Activated CD4-positive, alpha-beta memory T cell treated with anti-CD3 and anti-CD28 coated beads, Interleukin-2, amount 10 ng/mL, durations not matched to agents 7 days and 5 days (primary cell): ENCODE data around the gene GLRA1. TPM values are rescaled to one million over a fixed set of nuclear protein-coding genes. Genes with fewer than 3 reads are reported as not detected.

ENCODE experiments used
- CTCF ChIA-PET: fragments of 350-600 bp; sonication (Branson Sonifier 250); formaldehyde crosslinking; loops from one replicate; lab custom pipeline; 2021; ENCODE audit warnings: antibody characterized with exemption, inconsistent platforms; lab: Charles Lee
- POLR2A ChIA-PET: fragments of 350-600 bp; sonication (Branson Sonifier 250); formaldehyde crosslinking; loops from one replicate; lab custom pipeline; 2021; ENCODE audit warnings: antibody characterized with exemption; lab: Charles Lee
- DNase-seq: peaks from one replicate; pipeline ENCODE4 v3.0.0-alpha.2; 2020
- H3K27ac Mint-ChIP-seq: one replicate; pipeline ENCODE4 v1.8.0; 2021; ENCODE audit warnings: mild to moderate bottlenecking, mixed read lengths
- H3K27me3 Mint-ChIP-seq: one replicate; pipeline ENCODE4 v1.8.0; 2021; ENCODE audit warnings: mixed read lengths
- H3K36me3 Mint-ChIP-seq: one replicate; pipeline ENCODE4 v1.8.0; 2021; ENCODE audit warnings: low read depth, mixed read lengths
- H3K4me1 Mint-ChIP-seq: one replicate; pipeline ENCODE4 v1.8.0; 2021; ENCODE audit warnings: mixed read lengths
- H3K4me3 Mint-ChIP-seq: one replicate; pipeline ENCODE4 v1.8.0; 2021; ENCODE audit warnings: mild to moderate bottlenecking, mixed read lengths
- H3K9me3 Mint-ChIP-seq: one replicate; pipeline ENCODE4 v1.8.0; 2021; ENCODE audit warnings: mixed read lengths
- total RNA-seq, 2 experiments: library from RNA; stranded (reverse); gene quantifications; one replicate each; pipeline ENCODE4 v1.2.3, GENCODE V29; 2021

Gene GLRA1
- total RNA-seq, result not detected

DNA sequence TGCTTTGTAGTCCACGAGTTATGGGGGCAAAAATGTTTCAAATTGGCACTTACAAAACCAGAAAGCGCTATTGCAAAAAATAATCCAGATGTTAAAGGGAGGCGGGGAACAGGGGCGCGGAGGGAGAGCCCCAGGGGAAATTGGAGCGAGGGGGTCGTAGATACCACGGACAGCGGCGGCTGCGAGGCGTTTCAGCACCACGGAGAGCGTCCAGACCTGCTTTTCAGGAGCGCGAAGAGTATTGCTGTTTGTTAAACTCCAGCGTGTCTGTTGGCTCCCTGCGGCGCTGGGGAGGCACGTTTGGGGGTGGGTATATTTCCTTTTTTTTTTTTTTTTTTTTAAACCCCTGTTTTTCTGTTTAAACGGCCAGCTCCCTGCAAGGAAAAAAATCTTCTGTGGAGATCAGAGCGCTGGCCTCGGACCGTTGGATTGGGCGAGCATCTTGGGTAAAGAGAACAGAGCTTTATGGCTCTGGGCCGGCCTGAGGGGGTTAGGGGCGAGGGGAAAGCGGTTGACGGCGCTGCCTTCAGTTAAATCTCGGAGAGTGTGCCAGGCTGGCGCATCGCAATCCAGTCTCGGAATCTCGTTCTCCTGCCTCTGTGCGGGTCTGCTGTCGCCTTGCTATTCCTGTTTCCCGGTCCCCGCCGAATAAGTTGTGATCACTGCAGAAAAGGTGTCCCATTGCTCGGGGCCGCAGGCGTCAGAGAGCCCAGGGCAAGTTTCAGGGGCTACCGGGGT is at the start of gene GLRA1:
GLRA1 (minus strand) TSS at position 288 of the 738 bp plus-strand sequence. CDS start 302 bp downstream, outside the sequence.
- peaks cover 4% of the 10 kb centered on the region for H3K27me3 Mint-ChIP-seq
- no peaks in the 10 kb centered on the region for H3K36me3 Mint-ChIP-seq
- CTCF ChIA-PET, result no interaction called here
- H3K4me3 Mint-ChIP-seq, result no peak within 1 kb of the TSS
- no peak within 1 kb of the TSS for H3K27ac Mint-ChIP-seq
- peak; percentile 46 for DNase-seq
- H3K4me1 Mint-ChIP-seq, result no peaks in the 10 kb centered on the region
- POLR2A ChIA-PET, result no interaction called here
- H3K9me3 Mint-ChIP-seq, result no peaks in the 10 kb centered on the region

DNA sequence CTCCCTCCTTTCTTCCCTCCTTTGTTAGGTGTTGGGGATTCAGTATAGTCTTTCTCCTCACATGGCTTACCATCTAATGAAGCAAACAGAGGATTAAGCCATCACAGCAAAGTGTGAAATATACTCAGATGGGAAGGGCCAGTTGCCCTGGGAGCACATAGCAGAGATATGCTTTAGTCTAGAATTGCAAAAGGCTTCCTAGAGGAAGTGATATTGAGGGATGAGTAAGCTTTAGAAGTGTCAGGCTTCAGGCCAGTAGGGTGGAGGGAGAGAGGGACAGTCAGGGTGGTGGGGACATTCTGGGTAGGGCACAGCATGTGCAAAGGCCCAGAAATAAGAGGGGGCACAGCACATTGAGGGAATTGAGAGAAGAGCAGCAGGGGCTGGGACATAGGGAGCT is 46.2 kb upstream of the GLRA1 start:
- CTCF ChIA-PET, result interaction anchor here (1.3 kb wide), 1 partner anchor 146 kb away, joined by 3 read pairs; no protein-coding TSS in a partner anchor

DNA sequence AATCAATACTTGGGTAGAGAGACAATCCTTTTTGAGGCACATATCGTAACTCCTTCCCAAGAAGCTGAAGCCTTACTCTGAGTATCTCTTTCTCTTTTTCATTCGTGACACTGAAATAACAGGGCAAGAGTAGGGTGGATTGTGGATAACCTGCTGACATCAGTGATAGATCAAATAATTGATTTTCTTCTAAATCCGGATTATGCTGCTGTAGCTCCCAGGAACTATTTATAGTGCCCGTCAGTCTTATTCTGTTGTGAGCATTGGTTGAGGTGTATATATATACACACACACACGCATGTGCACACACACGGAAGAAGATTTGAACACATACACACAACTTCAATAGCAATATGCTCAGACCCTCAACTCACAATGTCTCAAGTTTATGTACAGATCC is 43.2 kb upstream of the GLRA1 start:
- DNase-seq, result no peak
- Mint-ChIP-seq H3K4me1 (no peaks in the 10 kb centered on the region), H3K9me3 (no peaks in the 10 kb centered on the region), H3K4me3 (no peak overlapping the region), H3K36me3 (no peaks in the 10 kb centered on the region), H3K27ac (no peak overlapping the region), H3K27me3 (no peaks in the 10 kb centered on the region)
- ChIA-PET CTCF (interaction anchor here (0.6 kb wide), 1 partner anchor 835 kb away, joined by 3 read pairs; no protein-coding TSS in a partner anchor), POLR2A (no interaction called here)

More for the DNA sequence above, 46.2 kb upstream of the GLRA1 start:
- Mint-ChIP-seq H3K4me1 (no peaks in the 10 kb centered on the region), H3K27me3 (no peaks in the 10 kb centered on the region), H3K36me3 (no peaks in the 10 kb centered on the region), H3K9me3 (no peaks in the 10 kb centered on the region), H3K27ac (no peak overlapping the region), H3K4me3 (no peak overlapping the region)
- POLR2A ChIA-PET, result no interaction called here
- no peak for DNase-seq

DNA sequence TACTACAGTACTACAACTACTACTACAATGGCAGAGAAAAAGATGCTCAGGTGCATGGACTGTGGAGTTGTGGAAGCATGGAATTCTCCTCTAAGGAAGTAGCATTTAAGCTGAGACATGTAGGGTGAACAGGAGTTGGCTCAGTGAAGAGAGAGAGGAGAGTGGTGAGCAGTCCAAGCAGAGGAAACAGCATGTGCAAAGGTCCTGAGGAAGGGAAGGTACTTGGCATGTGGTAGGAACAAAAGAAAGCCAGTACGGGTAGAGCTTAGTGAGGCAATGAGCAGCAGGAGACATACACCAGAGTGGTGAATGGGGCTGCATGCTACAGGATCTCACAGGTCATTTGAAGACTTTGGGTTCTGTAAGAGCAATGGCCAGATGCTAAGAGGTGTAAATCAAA is 41.4 kb upstream of the GLRA1 start:
- Mint-ChIP-seq H3K9me3 (no peaks in the 10 kb centered on the region), H3K4me3 (no peak overlapping the region), H3K36me3 (no peaks in the 10 kb centered on the region), H3K4me1 (no peaks in the 10 kb centered on the region), H3K27me3 (no peaks in the 10 kb centered on the region), H3K27ac (no peak overlapping the region)
- DNase-seq, result no peak
- POLR2A ChIA-PET, result no interaction called here
- CTCF ChIA-PET, result no interaction called here

DNA sequence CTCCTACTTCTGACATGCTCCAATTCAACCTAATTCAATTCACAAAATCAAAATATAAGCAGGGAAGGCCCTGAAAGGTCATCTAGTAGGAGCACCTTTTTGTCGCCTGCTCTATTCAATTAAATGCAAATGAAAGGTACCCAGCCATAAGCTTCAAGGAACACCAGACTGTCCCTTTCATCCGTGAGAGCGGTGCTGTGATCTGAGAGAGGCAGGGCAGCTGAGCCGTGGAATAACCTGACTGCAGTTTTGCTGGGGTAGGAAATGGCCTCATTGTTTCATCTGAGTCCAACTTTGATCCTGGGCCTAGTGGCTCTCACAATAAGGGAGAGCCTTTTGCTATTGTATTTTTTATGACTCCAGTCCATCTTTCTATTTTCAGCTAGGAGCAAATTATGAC is 39.8 kb upstream of the GLRA1 start:
- POLR2A ChIA-PET, result no interaction called here
- Mint-ChIP-seq H3K36me3 (no peaks in the 10 kb centered on the region), H3K27me3 (no peaks in the 10 kb centered on the region), H3K9me3 (no peaks in the 10 kb centered on the region), H3K27ac (no peak overlapping the region), H3K4me3 (no peak overlapping the region), H3K4me1 (no peaks in the 10 kb centered on the region)
- no peak for DNase-seq
- CTCF ChIA-PET, result no interaction called here

DNA sequence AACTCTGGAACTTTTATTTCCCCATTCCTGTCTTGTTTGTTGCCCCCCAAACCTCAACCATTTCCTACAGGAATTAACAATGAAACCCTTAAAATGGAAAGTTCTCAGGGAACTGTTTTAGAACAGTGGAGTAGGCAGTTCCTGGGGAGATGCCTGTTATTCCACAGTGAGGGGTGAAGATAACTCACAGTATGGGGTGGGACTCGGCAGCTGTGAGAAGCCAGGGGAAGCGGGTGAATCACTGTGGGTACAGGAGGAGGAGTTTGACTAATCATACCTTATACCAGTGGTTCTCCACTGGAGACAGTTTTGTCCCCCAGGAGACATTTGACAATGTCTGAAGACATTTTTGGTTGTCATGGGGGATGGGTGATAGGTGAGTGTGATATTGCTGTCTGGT is 36.9 kb upstream of the GLRA1 start:
- Mint-ChIP-seq H3K4me1 (peaks cover 9% of the 10 kb centered on the region), H3K27ac (no peak overlapping the region), H3K4me3 (no peak overlapping the region), H3K9me3 (no peaks in the 10 kb centered on the region), H3K27me3 (no peaks in the 10 kb centered on the region), H3K36me3 (no peaks in the 10 kb centered on the region)
- no peak for DNase-seq
- ChIA-PET POLR2A (no interaction called here), CTCF (no interaction called here)

DNA sequence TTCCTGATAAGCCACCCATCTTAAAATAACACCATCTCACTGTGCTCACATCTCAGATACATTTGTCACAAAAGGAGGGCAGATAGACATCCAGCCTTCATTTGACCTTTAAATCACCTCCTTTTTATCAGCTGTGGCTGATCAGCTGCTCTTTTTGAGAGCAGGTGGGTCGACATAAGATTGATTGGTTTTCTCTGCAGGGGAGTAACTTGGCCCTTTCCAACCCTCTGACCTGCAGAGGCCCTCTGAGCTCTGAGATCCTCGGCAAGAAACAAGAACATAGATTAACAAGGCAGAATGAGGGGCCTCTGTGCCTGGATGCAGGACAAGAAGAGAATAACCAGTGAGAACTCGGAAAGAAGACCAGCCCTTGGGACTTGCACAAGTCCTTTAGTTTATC is 33.5 kb upstream of the GLRA1 start:
- POLR2A ChIA-PET, result no interaction called here
- no peaks in the 10 kb centered on the region for H3K36me3 Mint-ChIP-seq

DNA sequence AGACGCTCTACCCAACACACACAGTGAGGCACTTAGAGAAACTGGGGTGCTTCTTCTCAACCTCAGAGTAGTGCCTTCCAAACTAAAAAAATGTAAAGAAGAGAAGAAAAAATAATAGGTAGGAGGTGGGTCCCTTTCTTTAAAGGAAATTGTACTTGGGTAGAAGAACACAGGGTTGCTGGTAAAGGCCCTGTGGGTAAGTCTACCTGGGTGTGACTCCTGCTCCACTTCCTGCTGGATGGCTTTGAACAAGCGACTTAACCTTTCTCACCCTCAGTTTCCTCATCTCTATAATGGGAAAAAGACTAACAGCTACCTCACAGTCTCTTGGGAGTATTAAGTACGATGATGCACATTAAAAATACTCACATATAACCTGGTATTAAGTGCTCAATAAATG is 32.1 kb upstream of the GLRA1 start:
- no peaks in the 10 kb centered on the region for H3K36me3 Mint-ChIP-seq
- H3K9me3 Mint-ChIP-seq, result no peaks in the 10 kb centered on the region
- no peak for DNase-seq

More for the DNA sequence above, 33.5 kb upstream of the GLRA1 start:
- Mint-ChIP-seq H3K4me1 (peaks cover 20% of the 10 kb centered on the region), H3K27me3 (no peaks in the 10 kb centered on the region), H3K4me3 (no peak overlapping the region), H3K9me3 (no peaks in the 10 kb centered on the region), H3K27ac (no peak overlapping the region)
- CTCF ChIA-PET, result no interaction called here
- no peak for DNase-seq

DNA sequence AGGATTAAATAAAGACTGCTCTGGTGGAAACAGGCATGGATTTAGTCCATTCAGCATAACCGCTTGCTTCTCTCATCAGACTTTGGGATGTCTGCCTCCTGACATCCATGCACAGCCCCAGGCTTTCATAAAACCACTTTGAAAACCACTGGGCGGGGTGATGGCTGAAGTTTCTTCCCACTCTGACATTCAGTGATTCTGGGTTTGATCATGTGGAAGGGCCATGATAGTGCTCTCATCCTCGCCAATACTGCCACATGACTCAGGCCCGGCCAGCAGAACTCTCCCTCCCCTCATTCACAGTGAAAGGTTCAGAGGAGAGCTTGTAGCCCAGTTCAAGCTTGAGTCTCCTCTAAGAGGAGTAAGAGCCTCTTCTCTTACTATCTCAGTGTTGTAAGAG is 29.6 kb upstream of the GLRA1 start:
- DNase-seq, result no peak
- CTCF ChIA-PET, result no interaction called here
- H3K4me1 Mint-ChIP-seq, result peaks cover 26% of the 10 kb centered on the region

More for the DNA sequence above, 32.1 kb upstream of the GLRA1 start:
- Mint-ChIP-seq H3K27me3 (no peaks in the 10 kb centered on the region), H3K27ac (peak overlapping the region; percentile 40), H3K4me1 (peaks cover 20% of the 10 kb centered on the region), H3K4me3 (no peak overlapping the region)
- ChIA-PET POLR2A (no interaction called here), CTCF (no interaction called here)

DNA sequence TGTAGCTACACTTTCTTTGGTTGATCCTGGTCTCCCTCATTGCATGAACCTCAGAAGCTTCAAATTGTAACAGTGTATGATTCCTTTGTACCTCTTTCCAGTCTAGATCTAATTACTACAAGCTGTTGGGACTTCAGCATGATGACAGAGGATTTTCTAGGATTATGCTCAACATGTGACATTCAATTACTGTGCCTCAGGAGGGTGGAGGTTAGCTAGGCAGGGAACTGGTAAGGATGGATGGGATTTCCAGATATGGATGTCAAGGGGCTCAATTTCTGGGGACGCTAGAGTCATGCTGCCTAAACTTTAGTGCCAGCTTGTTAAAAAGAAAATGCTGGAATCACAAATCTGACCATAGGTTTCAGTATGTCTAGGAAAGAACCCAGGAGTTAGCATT is 29.2 kb upstream of the GLRA1 start:
- Mint-ChIP-seq H3K27me3 (no peaks in the 10 kb centered on the region), H3K36me3 (no peaks in the 10 kb centered on the region), H3K27ac (no peak overlapping the region), H3K4me1 (peaks cover 26% of the 10 kb centered on the region), H3K4me3 (no peak overlapping the region), H3K9me3 (no peaks in the 10 kb centered on the region)
- ChIA-PET POLR2A (no interaction called here), CTCF (no interaction called here)
- DNase-seq, result no peak

More for the DNA sequence above, 29.6 kb upstream of the GLRA1 start:
- no peaks in the 10 kb centered on the region for H3K36me3 Mint-ChIP-seq
- no peaks in the 10 kb centered on the region for H3K9me3 Mint-ChIP-seq
- H3K4me3 Mint-ChIP-seq, result no peak overlapping the region
- H3K27me3 Mint-ChIP-seq, result no peaks in the 10 kb centered on the region
- POLR2A ChIA-PET, result no interaction called here
- no peak overlapping the region for H3K27ac Mint-ChIP-seq

DNA sequence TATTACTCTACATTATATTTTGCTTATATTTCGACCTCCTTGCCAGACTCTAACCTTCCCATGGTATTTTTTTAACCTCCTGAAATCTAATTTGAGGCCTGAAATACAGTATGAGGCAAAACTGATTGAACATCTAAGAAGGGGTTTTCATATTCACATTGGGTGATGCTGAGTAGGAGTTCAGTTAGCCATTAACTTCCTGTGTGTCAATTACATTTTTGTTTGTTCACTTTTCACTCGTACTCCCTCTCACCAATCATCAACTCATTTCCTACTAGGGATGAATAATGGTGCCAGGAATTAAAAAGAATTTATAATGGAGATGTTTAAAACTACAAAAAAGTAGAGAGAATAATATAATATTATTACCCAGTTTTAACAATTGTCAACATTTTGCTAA is 27.6 kb upstream of the GLRA1 start:
- no peak overlapping the region for H3K27ac Mint-ChIP-seq
- H3K27me3 Mint-ChIP-seq, result no peaks in the 10 kb centered on the region
- ChIA-PET POLR2A (no interaction called here), CTCF (no interaction called here)
- no peaks in the 10 kb centered on the region for H3K9me3 Mint-ChIP-seq
- H3K36me3 Mint-ChIP-seq, result no peaks in the 10 kb centered on the region
- H3K4me1 Mint-ChIP-seq, result peaks cover 23% of the 10 kb centered on the region
- no peak for DNase-seq
- H3K4me3 Mint-ChIP-seq, result no peak overlapping the region

DNA sequence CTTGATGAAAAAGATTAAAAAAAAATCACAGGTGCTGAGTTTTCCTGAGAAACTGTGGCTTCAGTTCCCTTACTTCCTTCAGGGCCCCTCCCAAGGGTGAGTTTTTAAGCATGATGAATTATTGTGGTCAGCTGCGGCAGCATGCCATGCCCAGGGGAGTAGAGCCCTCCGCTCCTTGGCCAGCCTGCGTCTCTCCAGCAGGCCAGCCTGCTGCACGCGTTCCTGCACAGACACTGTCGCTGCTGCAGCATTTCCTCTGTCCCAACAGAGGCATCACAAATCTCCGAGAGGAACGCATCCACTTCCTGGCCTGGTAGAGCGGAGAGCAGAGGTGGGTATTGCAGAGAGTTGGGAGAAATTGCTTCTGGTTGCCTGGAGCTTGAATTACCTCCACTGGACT is 26.1 kb upstream of the GLRA1 start:
- Mint-ChIP-seq H3K9me3 (no peaks in the 10 kb centered on the region), H3K27ac (no peak overlapping the region), H3K4me1 (peaks cover 8% of the 10 kb centered on the region), H3K36me3 (no peaks in the 10 kb centered on the region), H3K27me3 (no peaks in the 10 kb centered on the region), H3K4me3 (no peak overlapping the region)
- no peak for DNase-seq
- ChIA-PET POLR2A (no interaction called here), CTCF (no interaction called here)

DNA sequence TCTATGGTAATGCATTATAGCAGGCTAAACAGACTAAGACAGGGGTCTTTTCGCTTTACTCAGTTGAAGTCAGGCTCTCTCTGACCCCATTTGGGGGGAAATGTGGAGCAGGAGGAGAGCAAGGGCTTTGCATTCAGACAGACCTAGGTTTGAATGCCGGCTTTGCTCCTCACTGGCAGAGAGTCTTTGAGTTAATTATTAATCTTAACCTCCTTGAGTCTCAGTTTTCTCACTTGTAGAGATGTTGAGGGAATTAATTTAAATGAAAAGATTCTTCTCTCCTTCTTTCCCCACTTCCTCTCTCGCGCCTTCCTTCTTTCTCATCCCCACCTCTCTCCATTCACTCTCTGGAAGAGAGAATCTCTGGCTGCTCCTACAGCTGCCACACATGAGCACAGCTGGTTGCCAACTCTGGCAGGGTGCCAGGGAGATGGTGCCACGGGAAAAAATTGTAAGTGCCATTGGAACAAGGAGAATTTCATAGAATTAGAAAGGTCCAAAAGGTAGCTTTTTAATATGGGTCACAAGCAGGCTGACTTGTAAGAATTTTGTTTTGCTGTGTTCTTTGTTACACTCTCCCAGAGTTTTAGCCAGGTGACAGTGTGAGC is 25.2 kb upstream of the GLRA1 start:
- CTCF ChIA-PET, result no interaction called here
- Mint-ChIP-seq H3K9me3 (no peaks in the 10 kb centered on the region), H3K27me3 (no peaks in the 10 kb centered on the region), H3K4me3 (no peak overlapping the region), H3K4me1 (peaks cover 8% of the 10 kb centered on the region), H3K36me3 (no peaks in the 10 kb centered on the region), H3K27ac (no peak overlapping the region)
- POLR2A ChIA-PET, result no interaction called here
- DNase-seq, result no peak

DNA sequence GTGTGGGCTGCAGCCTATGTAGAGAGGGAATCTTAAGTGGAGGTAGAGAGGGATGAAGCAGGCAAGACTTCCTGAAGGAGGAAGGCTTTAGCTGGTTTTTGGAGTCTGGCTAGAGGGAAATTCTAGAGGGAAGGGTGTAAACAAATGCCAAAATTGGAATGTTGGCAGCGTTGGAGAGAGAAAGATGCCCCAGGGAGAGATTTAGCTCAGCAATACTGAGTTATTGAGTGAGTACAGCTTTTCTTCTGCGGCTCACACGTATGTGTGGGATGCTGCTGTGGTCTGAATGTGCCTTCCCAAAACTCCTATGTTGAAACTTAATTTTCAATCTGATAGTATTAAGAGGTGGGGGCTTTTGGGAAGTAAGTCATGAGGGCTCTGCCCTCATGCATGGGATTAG is 24.5 kb upstream of the GLRA1 start:
- H3K9me3 Mint-ChIP-seq, result no peaks in the 10 kb centered on the region
- POLR2A ChIA-PET, result no interaction called here
- no peaks in the 10 kb centered on the region for H3K36me3 Mint-ChIP-seq
- no peak overlapping the region for H3K4me3 Mint-ChIP-seq
- no peaks in the 10 kb centered on the region for H3K27me3 Mint-ChIP-seq
- H3K27ac Mint-ChIP-seq, result no peak overlapping the region
- peaks cover 5% of the 10 kb centered on the region for H3K4me1 Mint-ChIP-seq
- no peak for DNase-seq
- CTCF ChIA-PET, result no interaction called here
